Astrocyte of the cerebellum (primary cell): ENCODE results near the gene PTDSS2.

ENCODE experiments used
- DNase-seq: peaks from one replicate; pipeline ENCODE4 v3.0.0-alpha.2; 2011; ENCODE audit warnings: low read depth
- H3K4me3 ChIP-seq: 2 replicates; pipeline ENCODE4 v1.5.1; 2011; ENCODE audit warnings: mild to moderate bottlenecking, low read depth, low read length, moderate library complexity
- in situ Hi-C: cut with HindIII; loops from 2 replicates; pipeline ENCODE4 v1.10.0; 2017; ENCODE audit warnings: low sequenced_read_pairs
- TF ChIP-seq, protein P1 (sequence below): IDR thresholded peaks from 2 replicates; pipeline ENCODE4 v1.5.1; 2012; ENCODE audit warnings: low read length, low read depth, moderate library complexity, mild to moderate bottlenecking; ENCODE audit errors: missing control alignments

The PTDSS2 gene

DNA sequence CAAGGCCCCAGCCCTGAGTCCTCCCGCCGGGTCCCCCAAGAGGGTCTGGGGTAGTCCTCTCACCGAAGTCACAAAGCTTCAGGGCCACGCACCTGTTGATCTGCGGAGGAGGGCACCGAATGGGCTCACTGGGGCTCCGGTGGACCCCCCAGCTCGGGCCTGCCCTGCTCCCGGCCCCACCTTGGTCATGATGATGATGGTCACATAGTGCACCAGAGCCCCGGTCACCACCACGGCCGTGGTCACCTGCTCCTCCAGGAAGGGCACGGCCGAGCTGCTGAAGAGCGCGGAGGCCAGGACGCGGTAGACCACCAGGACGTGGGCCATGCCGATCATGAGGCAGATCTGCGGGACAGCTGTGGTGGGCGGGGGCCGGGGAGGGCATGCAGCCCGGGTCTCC lies 21.8 kb upstream of the PTDSS2 start:
- DNase-seq: no peak
- in situ Hi-C loops: no loop called here
- TF ChIP-seq, protein P1, sequence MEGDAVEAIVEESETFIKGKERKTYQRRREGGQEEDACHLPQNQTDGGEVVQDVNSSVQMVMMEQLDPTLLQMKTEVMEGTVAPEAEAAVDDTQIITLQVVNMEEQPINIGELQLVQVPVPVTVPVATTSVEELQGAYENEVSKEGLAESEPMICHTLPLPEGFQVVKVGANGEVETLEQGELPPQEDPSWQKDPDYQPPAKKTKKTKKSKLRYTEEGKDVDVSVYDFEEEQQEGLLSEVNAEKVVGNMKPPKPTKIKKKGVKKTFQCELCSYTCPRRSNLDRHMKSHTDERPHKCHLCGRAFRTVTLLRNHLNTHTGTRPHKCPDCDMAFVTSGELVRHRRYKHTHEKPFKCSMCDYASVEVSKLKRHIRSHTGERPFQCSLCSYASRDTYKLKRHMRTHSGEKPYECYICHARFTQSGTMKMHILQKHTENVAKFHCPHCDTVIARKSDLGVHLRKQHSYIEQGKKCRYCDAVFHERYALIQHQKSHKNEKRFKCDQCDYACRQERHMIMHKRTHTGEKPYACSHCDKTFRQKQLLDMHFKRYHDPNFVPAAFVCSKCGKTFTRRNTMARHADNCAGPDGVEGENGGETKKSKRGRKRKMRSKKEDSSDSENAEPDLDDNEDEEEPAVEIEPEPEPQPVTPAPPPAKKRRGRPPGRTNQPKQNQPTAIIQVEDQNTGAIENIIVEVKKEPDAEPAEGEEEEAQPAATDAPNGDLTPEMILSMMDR: no peak
- H3K4me3 ChIP-seq: no peak overlapping the region

DNA sequence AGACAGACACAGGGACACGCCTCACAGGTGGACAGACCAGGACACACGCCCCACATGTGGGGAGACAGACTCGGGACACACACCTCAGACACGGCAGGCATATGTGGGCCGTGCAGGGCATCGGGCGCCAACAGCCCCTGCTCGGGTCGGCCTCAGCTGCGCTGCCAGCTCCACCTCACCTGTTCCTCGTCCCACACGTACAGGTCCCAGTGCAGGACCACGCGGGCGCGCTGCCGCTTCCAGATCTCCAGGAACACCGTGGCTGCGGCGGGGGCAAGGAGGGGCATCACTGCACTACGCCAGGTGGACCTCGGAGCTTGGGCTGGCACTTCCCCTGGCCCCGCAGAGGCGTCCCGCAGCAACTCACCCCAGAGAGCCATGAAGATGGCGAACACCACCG lies 20.7 kb upstream of the PTDSS2 start:
- no peak for DNase-seq
- in situ Hi-C loops: no loop called here
- TF ChIP-seq, protein P1: no peak
- no peak overlapping the region for H3K4me3 ChIP-seq

DNA sequence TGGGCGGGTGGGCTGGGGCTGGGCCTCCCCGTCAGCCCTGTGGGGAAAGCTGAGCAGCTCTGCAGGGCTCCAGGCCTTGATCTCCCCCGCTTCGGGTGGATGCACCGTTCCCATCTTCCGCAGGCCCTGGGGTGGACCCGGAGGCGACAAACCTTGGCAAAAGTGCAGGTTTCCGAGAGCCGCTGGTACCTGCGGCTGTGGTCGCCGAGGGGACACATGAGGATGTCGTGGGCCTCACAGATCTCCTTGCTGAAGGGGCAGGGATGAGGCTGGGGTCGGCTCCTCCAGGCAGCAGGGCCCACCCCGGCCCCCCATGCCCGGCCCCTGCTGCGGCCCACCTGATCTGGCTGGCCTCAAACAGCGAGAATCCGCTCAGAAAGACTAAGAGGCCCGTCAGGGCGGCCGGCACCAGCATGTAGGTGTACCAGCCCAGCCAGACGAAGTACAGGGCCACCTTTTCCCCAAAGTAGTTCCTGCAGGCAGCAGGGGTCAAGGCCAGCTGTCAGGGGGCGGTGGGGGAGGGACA lies 20.1 kb upstream of the PTDSS2 start:
- in situ Hi-C loops: no loop called here
- TF ChIP-seq, protein P1: no peak
- DNase-seq: no peak
- H3K4me3 ChIP-seq: no peak overlapping the region

DNA sequence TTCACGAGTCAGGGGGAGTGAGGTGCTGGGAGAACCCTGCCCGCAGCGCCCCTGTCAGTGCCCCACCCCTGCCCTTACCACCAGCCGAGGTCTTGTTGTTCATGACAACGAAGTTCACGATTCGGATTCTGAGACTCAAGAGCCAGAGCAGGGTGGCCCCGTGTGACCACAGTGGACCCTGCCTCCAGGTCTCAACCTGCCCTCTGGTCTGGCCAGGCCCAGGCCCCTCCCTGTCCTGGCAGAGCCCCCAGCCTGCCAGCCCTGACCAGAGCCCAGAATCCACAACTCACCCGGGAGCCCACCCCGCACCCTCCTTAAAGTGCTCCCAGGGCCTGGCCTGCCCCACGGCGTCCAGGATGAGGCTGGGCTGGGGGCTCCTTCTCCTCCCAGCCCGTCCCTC lies 18.2 kb upstream of the PTDSS2 start:
- TF ChIP-seq, protein P1: no peak
- H3K4me3 ChIP-seq: no peak overlapping the region
- in situ Hi-C loops: no loop called here
- DNase-seq: no peak

DNA sequence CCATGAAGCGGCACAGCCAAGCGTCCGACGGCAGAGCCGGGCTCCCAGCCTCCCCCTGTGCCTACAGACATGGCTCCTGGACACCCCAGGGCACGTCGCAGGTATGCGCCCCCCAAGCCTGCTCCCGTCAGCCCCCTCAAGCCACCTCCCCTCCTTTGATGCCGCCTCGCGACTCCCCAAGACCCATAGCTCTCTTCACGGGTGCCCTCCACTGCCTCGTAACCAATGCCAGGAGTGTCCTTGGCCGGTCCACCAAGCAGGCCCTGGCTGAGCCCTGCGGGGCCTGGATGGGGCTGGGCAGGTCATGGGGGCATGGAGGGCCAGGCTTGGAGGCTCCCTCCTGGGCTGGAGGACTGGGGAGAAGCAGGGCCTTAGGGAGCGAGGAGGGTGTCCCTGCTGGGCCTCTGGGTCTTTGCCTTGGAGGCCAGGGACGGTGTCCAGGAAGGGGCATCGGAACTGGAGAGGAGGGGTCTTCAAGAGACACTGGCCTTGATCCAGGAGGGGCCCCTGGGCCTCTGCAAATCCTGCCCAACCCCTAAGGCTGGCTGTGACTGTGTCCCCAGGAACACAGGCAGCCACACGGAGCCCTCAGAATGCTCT lies 17.5 kb upstream of the PTDSS2 start:
- H3K4me3 ChIP-seq: no peak overlapping the region
- DNase-seq: no peak
- in situ Hi-C loops: no loop called here
- TF ChIP-seq, protein P1: no peak

DNA sequence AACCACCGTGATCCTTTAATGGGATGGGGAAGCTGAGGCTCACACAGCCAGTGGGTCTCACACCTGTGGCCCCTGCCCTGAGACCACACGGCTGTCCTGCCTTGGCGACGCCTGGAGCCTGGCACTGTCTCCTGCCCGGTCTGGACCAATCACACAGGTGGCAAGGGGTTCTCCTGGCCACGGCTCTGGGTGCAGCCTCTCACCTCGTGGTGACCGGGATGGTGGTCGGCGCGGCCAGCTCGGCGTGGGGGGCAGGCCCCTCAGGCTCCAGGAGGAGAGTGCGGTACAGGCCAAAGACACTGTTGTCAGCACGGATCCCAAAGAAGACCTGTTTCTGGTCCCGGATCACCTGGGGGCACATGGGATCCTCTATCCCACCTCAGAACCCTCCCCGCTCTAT lies 17.0 kb upstream of the PTDSS2 start:
- TF ChIP-seq, protein P1: no peak
- in situ Hi-C loops: no loop called here
- DNase-seq: no peak
- H3K4me3 ChIP-seq: no peak overlapping the region
